HepG2 (cell line): ENCODE results near the gene DCC. TPM values are rescaled to one million over a fixed set of nuclear protein-coding genes. Genes with fewer than 3 reads are reported as not detected.

ENCODE experiments used
- ATAC-seq: fragments of 200-7000 bp; cut with Tn5 transposase; 3 replicates; pipeline ENCODE4 v1.9.1; 2020; ENCODE audit warnings: mild to moderate bottlenecking, moderate library complexity
- BruUV-seq: library from RNA; stranded (reverse); fragments of 400-500 nt; replicated peaks from 2 replicates; lab custom pipeline; 2021; lab: Mats Ljungman, UMichigan
- CTCF ChIA-PET: fragments of 300-600 bp; formaldehyde crosslinking; extraction: SDS; loops from one replicate; lab custom pipeline; 2021; ENCODE audit warnings: low total read pairs, inconsistent platforms, low intra/inter-chr PET ratio; lab: Yijun Ruan, JAX
- POLR2A ChIA-PET: fragments of 350-600 bp; sonication (Branson Sonifier 250); formaldehyde crosslinking; loops from one replicate; lab custom pipeline; 2020; ENCODE audit warnings: antibody characterized with exemption, inconsistent platforms; lab: Yijun Ruan, JAX
- DNase-seq: peaks from one replicate; pipeline ENCODE4 v3.0.0-alpha.2; 2015; ENCODE audit warnings: low spot score
- FAIRE-seq: peaks from 3 replicates; lab custom pipeline; 2011; peaks lifted over from hg19 to GRCh38; lab: Jason Lieb, UNC
- H2AFZ ChIP-seq: one replicate; pipeline ENCODE4 v1.6.1; 2011; ENCODE audit warnings: low read length, inconsistent platforms
- H3K27ac ChIP-seq: fragments of 300-600 bp; 3 replicates; pipeline ENCODE4 v1.8.0; 2011; ENCODE audit warnings: mixed run types, mild to moderate bottlenecking, mixed read lengths, low read length, inconsistent platforms; ENCODE audit not compliant: insufficient read depth; ENCODE audit errors: extremely low read length
- H3K27me3 ChIP-seq, 2 experiments: fragments of 200-600 bp in 1 of 2; 2 replicates in 1 of 2; 3 replicates in 1 of 2; pipeline versions ENCODE4 v1.6.0 to v1.8.0; 2011; ENCODE audit warnings: low read length in 2 of 2, mild to moderate bottlenecking in 2 of 2, moderate library complexity in 2 of 2, inconsistent platforms in 1 of 2; ENCODE audit not compliant: insufficient read depth in 2 of 2, control insufficient read depth in 1 of 2
- H3K36me3 ChIP-seq, 2 experiments: fragments of 200-600 bp in 1 of 2; replicated peaks in 1 of 2; 2 replicates in 1 of 2; 3 replicates in 1 of 2; pipeline versions ENCODE4 v1.5.1 to v1.8.0; 2011; ENCODE audit warnings: low read length in 2 of 2, inconsistent platforms in 1 of 2; ENCODE audit not compliant: insufficient read depth in 2 of 2, control insufficient read depth in 1 of 2
- H3K4me1 ChIP-seq: 2 replicates; pipeline ENCODE4 v1.5.1; 2012; ENCODE audit warnings: low read length, inconsistent platforms; ENCODE audit not compliant: insufficient read depth
- H3K4me2 ChIP-seq: 2 replicates; pipeline ENCODE4 v1.6.0; 2011; ENCODE audit warnings: low read depth, low read length, inconsistent platforms
- H3K4me3 ChIP-seq, 3 experiments: fragments of 200-600 bp in 1 of 3; sonication (generic), shearing (Covaris generic) in 1 of 3; replicated peaks in 1 of 3; 2 replicates each; pipeline ENCODE4 v1.5.1; 2011 to 2016; ENCODE audit warnings: low read length in 3 of 3, inconsistent platforms in 2 of 3, low read depth in 2 of 3, mild to moderate bottlenecking in 2 of 3, control low read depth in 1 of 3, mixed read lengths in 1 of 3; ENCODE audit not compliant: insufficient read depth in 1 of 3
- H3K79me2 ChIP-seq: one replicate; pipeline ENCODE4 v1.6.1; 2011; ENCODE audit warnings: low read length, inconsistent platforms; ENCODE audit not compliant: insufficient read depth
- H3K9ac ChIP-seq: 2 replicates; pipeline ENCODE4 v1.6.0; 2011; ENCODE audit warnings: mild to moderate bottlenecking, low read depth, low read length, inconsistent platforms; ENCODE audit not compliant: insufficient read depth
- H3K9me3 ChIP-seq: 2 replicates; pipeline ENCODE4 v1.5.1; 2012; ENCODE audit warnings: mild to moderate bottlenecking, low read length
- H4K20me1 ChIP-seq: 2 replicates; pipeline ENCODE4 v1.6.0; 2011; ENCODE audit warnings: inconsistent platforms, mild to moderate bottlenecking, low read length, moderate library complexity; ENCODE audit not compliant: insufficient read depth
- ASH2L ChIP-seq: fragments of 300-600, 200-600 bp; sonication (generic); IDR thresholded peaks from 2 replicates; pipeline ENCODE4 v1.7.0; 2017; ENCODE audit warnings: low read depth, mild to moderate bottlenecking, moderate library complexity, mixed read lengths, low read length; ENCODE audit not compliant: insufficient read length
- HNRNPH1 ChIP-seq: fragments of 200-400 bp; formaldehyde crosslinking; optimal IDR thresholded peaks from 2 replicates; pipeline ENCODE3; 2017; ENCODE audit warnings: mild to moderate bottlenecking, low read depth, low read length
- IRX3 ChIP-seq: sonication (generic); formaldehyde crosslinking; IDR thresholded peaks from 2 replicates; pipeline ENCODE4 v1.8.1; 2023; ENCODE audit warnings: mild to moderate bottlenecking, low read depth, missing genetic modification reagents, borderline replicate concordance
- MXI1 ChIP-seq: IDR thresholded peaks from 3 replicates; pipeline ENCODE4 v1.6.1; 2012; ENCODE audit warnings: low read depth, low read length, inconsistent platforms, borderline replicate concordance
- MYC ChIP-seq: sonication (generic); formaldehyde crosslinking; IDR thresholded peaks from 2 replicates; pipeline ENCODE4 v1.9.0; 2021; ENCODE audit warnings: missing genetic modification reagents, borderline replicate concordance
- PTBP1 ChIP-seq: fragments of 200-400 bp; formaldehyde crosslinking; IDR thresholded peaks from 2 replicates; pipeline ENCODE4 v1.6.1; 2018; ENCODE audit warnings: low read length, low read depth; ENCODE audit not compliant: poor library complexity, severe bottlenecking
- SP2 ChIP-seq: sonication (generic); formaldehyde crosslinking; IDR thresholded peaks from 2 replicates; pipeline ENCODE4 v1.5.1; 2020; ENCODE audit warnings: mild to moderate bottlenecking, missing genetic modification reagents
- SSRP1 ChIP-seq: IDR thresholded peaks from 2 replicates; pipeline ENCODE4 v1.6.1; 2016; ENCODE audit warnings: control low read depth
- ZFP41 ChIP-seq: sonication (generic); formaldehyde crosslinking; IDR thresholded peaks from 2 replicates; pipeline ENCODE4 v1.4.0; 2020; ENCODE audit warnings: mild to moderate bottlenecking, missing genetic modification reagents, borderline replicate concordance
- ZNF205 ChIP-seq: IDR thresholded peaks from 2 replicates; pipeline ENCODE4 v1.6.1; 2018; ENCODE audit warnings: missing biosample characterization, missing genetic modification reagents
- ZNF431 ChIP-seq: sonication (generic); formaldehyde crosslinking; IDR thresholded peaks from 2 replicates; pipeline ENCODE4 v1.9.0; 2022; ENCODE audit warnings: missing genetic modification reagents, low read depth, mild to moderate bottlenecking, borderline replicate concordance
- ZNF451 ChIP-seq: sonication (generic); formaldehyde crosslinking; IDR thresholded peaks from 2 replicates; pipeline ENCODE4 v1.5.0; 2020; ENCODE audit warnings: mild to moderate bottlenecking, missing genetic modification reagents
- ZNF772 ChIP-seq: sonication (generic); formaldehyde crosslinking; IDR thresholded peaks from 2 replicates; pipeline ENCODE4 v1.5.0; 2020; ENCODE audit warnings: mild to moderate bottlenecking, missing genetic modification reagents
- WGBS: methylation state at CpG from one replicate; pipeline ENCODE4 v1.1.6; 2017; ENCODE audit warnings: low lambda C conversion rate; 5-methylcytosine and 5-hydroxymethylcytosine counted together
- in situ Hi-C: cut with HindIII; loops from 2 replicates; pipeline ENCODE4 v1.10.0; 2017; ENCODE audit warnings: low pct_unique_long_range_greater_than_20kb; ENCODE audit not compliant: extremely low pct_ligation_motif_present
- intact Hi-C: fragments of 100-400 bp; cut with micrococcal nuclease; formaldehyde crosslinking; loops from one replicate; pipeline ENCODE4 v1.10.0; 2022; ENCODE audit not compliant: unreplicated experiment
- polyA plus RNA-seq, 8 experiments: library from polyadenylated mRNA; depleted of rRNA in 3 of 8; stranded (reverse) in 7 of 8; unstranded in 1 of 8; fragments of >200 nt; fragmentation: Illumina TruSeq in 4 of 8; extraction: Trizol in 4 of 8; gene quantifications; 2 replicates each; pipeline versions ENCODE4 v1.2.1 to v1.2.3, GENCODE V29; 2011 to 2016; ENCODE audit warnings: low read depth in 4 of 8, missing spikeins in 1 of 8, mixed read lengths in 1 of 8; ENCODE audit not compliant: insufficient read depth in 1 of 8
- total RNA-seq, 5 experiments: library from RNA; depleted of rRNA; stranded (reverse); fragments of >200 nt; fragmentation: Illumina TruSeq; extraction: Trizol; gene quantifications; 2 replicates each; pipeline ENCODE4 v1.2.3, GENCODE V29; 2016; ENCODE audit warnings: low read depth in 1 of 5

The DCC gene
- total and polyA plus RNA-seq, 2 of the 13 experiments (the other 11 are each of a cell fraction or from before 2014, with no cell fraction given): not detected

GRCh38 chr18:52979892-52980291, 639.9 kb downstream of the DCC start:
- no TSS peak for BruUV-seq
- 22% methylated on average over 6 of the region's 6 CpGs for WGBS

GRCh38 chr18:52991246-52991645, 651.2 kb downstream of the DCC start:
- intact Hi-C loops: loop anchor here (10.0 kb wide), 1 partner anchor 276 kb away; no protein-coding TSS in a partner anchor
- Histone ChIP-seq H2AFZ (no peak overlapping the region), H4K20me1 (no peaks in the 10 kb centered on the region), H3K4me3 (no peak overlapping the region), H3K27ac (no peak overlapping the region), H3K4me2 (no peak overlapping the region), H3K9me3 (no peaks in the 10 kb centered on the region), H3K9ac (no peak overlapping the region), H3K79me2 (no peaks in the 10 kb centered on the region), H3K4me1 (no peaks in the 10 kb centered on the region), H3K27me3 (no peaks in the 10 kb centered on the region), H3K36me3 (no peaks in the 10 kb centered on the region)
- POLR2A ChIA-PET: no interaction called here
- no peak for TF ChIP-seq MXI1
- DNase-seq (no peak), FAIRE-seq (no peak), ATAC-seq (no peak)
- no TSS peak for BruUV-seq
- 0% methylated on average over 1 of the region's 1 CpG for WGBS
- in situ Hi-C loops: no loop called here
- CTCF ChIA-PET: no interaction called here

More at GRCh38 chr18:52979892-52980291, 639.9 kb downstream of the DCC start:
- FAIRE-seq (no peak), ATAC-seq (no peak), DNase-seq (no peak)
- no peaks in the 10 kb centered on the region for H3K36me3 ChIP-seq
- H3K27me3 ChIP-seq: no peaks in the 10 kb centered on the region
- no peaks in the 10 kb centered on the region for H3K4me1 ChIP-seq
- ChIA-PET POLR2A (no interaction called here), CTCF (no interaction called here)
- H3K9me3 ChIP-seq: no peaks in the 10 kb centered on the region; the same call in 1 of the 2 replicates
- H2AFZ ChIP-seq: no peak overlapping the region
- TF ChIP-seq ZNF431 (CRISPR knock-in tag): no peak
- TF ChIP-seq SP2 (CRISPR knock-in tag): no peak
- TF ChIP-seq MYC (CRISPR knock-in tag): no peak
- TF ChIP-seq ASH2L: no peak
- no peak for TF ChIP-seq HNRNPH1
- no peak for TF ChIP-seq SSRP1
- no peak for TF ChIP-seq ZNF205 (CRISPR knock-in tag)
- no peak for TF ChIP-seq ZFP41 (CRISPR knock-in tag)
- no peak for TF ChIP-seq ZNF772 (CRISPR knock-in tag)
- no peak for TF ChIP-seq ZNF451
- no peak for TF ChIP-seq IRX3
- no peak for TF ChIP-seq PTBP1
- in situ Hi-C loops (no loop called here), intact Hi-C loops (no loop called here)
- H3K27ac ChIP-seq: no peak overlapping the region
- H3K9ac ChIP-seq: no peak overlapping the region
- no peaks in the 10 kb centered on the region for H3K79me2 ChIP-seq
- no peak overlapping the region for H3K4me2 ChIP-seq
- no peaks in the 10 kb centered on the region for H4K20me1 ChIP-seq
- no peak overlapping the region for H3K4me3 ChIP-seq
